ENCODE results near the gene FHIT.

DNA sequence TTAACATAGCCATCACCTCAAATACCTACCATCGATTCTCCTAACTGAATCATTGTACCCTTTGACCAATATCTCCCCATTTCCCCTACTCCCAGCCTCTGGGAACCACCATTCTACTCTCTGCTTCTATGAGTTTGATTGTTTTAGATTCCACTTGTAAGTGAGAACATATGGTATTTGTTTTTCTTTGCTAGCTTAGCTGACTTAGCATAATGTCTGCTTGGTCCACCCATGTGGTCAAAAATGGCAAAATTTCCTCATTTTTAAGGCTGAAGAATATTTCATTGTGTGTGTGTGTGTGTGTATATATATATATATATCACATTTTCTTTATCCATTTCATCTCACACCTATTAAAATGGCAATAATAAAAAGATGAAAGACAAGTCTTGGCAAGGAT is 469.3 kb downstream of the FHIT start:
- TF ChIP-seq CTCF (IDR thresholded peaks at IDR 0.05) (no peak), POLR2A (IDR thresholded peaks at IDR 0.05) (no peak)
